Left ventricle myocardium superior (tissue), 1 donor: ENCODE data around the gene TOP3B. TPM values are rescaled to one million over a fixed set of nuclear protein-coding genes. Genes with fewer than 3 reads are reported as not detected.
"Not testable (repeated sequence)": the region's sequence is repeated elsewhere in the genome, so short reads cannot be mapped to it uniquely, and the experiment has no call there.

ENCODE experiments used
- ATAC-seq: fragments of 200-7000 bp; cut with Tn5 transposase; one replicate; pipeline ENCODE4 v1.9.1; 2020; ENCODE audit warnings: mild to moderate bottlenecking, moderate library complexity
- DNase-seq: peaks from one replicate; pipeline ENCODE4 v3.0.0-alpha.2; 2020
- intact Hi-C: fragments of 100-400 bp; cut with micrococcal nuclease; formaldehyde crosslinking; loops from one replicate; pipeline ENCODE4 v1.11.0; 2022
- total RNA-seq: library from RNA; stranded (reverse); fragmentation: NEBNext Ultra II Directional; extraction: Animal tissue kit (Norgen Biotek cat#: 25700); gene quantifications from one replicate; pipeline ENCODE4 v1.2.1, GENCODE V29; 2021
- donor health status: DM: no; HTN: yes; CAD: no; lungs with severe emphysema.

Gene TOP3B
- total RNA-seq, 1 donor from 2014 or later, result 13.1 TPM

DNA sequence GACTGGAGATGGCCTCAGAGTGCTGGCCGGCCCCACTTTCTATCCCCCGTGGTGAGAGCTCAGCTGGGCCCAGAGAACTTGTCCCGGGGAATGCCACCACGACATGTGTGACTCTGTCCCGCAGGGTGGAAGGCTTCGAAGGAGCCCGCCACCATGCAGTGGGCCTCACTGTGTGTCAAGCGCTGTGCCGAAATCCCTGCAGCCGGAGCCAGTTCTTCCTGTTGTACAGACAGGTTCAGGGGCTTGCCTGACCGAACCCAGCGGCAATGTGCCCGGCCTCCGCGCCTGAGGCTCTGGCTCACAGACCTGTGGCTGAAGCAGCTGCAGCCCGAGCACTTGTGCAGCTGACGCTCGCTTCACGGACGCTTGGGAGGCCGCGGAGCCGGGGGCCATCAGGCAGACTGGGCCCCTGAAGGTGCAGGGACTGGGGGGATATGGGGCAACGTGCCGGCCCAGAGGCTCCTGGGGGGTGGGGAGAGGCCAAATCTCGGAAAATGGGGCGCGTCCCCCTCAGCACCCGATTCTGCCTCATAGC is 30.6 kb downstream of the TOP3B start:
- intact Hi-C loops, result no loop called here
- DNase-seq (peak; percentile 62), ATAC-seq (peak; percentile 55)

DNA sequence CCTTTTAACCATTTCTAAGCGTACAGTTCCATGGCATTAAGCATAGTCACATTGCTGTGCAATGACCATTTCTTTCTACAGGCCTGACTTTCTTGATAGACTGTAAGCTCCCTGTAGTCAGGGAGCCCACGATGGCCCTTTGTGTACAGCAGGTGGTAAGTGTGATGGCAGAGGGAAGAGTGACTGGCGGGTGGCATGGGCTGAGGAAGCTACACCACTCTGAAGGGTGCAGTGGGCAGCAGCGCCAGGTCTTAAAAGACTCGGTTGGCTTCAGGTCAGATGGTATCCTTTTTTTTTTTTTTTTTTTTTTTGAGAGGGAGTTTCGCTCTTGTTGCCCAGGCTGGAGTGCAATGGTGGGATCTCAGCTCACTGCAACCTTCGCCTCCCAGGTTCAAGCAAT is 31.5 kb downstream of the TOP3B start:
- DNase-seq (no peak), ATAC-seq (no peak)
- intact Hi-C loops, result no loop called here

DNA sequence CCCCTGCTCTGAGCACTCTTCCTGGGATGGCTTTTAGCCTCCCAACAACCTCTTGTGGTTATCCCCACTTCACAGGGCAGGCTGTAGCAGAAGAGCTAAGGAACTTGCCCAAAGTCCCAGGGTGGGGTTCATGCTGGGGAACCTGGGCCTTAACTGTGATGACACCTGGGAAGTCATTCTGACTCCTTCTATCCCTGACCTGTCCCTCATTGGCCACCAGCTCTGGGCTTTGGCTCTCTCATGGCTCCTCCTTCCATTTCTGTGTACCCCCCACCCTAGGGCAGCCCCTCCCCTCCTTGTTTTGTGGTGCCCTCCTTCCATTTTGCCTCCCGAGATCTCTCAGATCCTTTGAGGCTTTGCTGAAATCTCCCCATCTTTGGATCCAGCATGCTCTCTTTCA is 32.6 kb downstream of the TOP3B start:
- DNase-seq (no peak), ATAC-seq (no peak)
- intact Hi-C loops, result no loop called here

DNA sequence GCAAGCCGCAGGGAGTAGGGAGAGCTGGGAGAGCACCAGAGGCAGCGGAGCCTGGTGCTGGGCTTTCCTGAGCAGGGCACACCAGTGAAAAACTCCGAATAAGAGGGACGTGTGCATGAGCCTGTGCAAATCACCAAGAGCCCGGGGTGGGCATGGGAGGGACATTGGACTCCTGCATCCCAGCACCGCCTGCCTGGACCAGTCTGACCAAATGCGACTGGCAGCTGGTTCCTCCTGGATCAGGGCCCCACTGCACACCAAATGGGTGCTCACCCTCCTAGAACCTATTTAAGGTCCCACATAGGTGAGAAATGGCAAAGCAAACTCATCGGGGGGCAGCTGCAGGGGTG is 33.0 kb downstream of the TOP3B start:
- intact Hi-C loops, result no loop called here
- no peak for DNase-seq
- ATAC-seq, result no peak

DNA sequence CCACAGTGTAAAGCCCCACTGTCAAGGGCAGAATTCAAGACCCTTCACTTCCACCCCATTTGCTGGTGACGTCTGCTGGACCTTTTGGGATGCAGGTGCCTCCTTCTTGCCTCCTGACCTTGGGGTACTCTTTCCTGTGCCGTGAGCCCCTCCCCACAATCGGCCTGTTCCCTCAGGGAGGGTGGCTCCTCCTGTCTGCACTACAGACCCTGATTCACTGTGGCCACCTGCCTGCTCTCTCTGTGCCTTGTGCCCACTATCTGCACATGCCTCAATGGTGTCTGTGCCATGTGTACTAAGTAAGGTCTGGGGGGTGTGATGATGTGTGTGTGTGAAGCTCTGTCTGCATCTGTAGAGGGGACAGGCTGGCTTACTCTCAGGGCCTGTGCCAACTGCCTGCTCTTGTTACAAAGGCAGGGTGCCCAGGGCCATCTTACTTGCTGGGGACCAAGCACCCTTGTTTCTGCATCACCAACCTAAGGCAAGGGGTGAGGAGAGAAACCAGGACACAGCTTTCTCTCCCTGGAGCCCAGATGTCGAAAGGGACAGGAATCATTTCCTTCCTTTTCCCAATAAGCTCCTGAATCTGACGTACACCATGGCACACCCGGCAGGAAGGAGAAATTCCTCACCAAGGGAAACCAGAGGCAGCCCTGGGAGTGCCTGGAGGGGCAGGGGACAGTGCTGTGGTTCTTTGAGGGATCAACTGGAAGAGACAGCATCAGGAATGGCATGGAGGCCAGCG is 33.6 kb downstream of the TOP3B start:
- ATAC-seq, result no peak
- intact Hi-C loops, result no loop called here
- no peak for DNase-seq

DNA sequence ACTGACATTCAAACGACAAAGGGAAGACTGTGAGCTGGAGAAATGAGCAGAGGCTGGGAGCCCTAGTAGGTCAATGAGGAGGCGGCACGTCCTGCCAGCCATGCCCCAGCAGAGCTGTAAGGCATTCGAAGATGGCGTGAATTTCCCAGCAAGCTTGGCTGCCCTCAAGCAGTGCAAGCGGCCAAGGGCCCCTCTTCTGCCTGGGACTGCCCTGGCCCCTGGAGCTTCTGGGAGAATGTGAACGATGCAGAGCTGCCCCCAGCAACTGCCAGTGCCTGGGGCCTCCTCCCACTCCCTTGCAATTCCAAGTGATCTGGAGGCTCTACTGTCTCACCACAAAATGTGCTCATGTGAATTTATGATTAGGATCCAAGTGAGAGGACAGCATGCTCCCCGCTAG is 34.2 kb downstream of the TOP3B start:
- intact Hi-C loops, result no loop called here
- no peak for DNase-seq
- ATAC-seq, result no peak

DNA sequence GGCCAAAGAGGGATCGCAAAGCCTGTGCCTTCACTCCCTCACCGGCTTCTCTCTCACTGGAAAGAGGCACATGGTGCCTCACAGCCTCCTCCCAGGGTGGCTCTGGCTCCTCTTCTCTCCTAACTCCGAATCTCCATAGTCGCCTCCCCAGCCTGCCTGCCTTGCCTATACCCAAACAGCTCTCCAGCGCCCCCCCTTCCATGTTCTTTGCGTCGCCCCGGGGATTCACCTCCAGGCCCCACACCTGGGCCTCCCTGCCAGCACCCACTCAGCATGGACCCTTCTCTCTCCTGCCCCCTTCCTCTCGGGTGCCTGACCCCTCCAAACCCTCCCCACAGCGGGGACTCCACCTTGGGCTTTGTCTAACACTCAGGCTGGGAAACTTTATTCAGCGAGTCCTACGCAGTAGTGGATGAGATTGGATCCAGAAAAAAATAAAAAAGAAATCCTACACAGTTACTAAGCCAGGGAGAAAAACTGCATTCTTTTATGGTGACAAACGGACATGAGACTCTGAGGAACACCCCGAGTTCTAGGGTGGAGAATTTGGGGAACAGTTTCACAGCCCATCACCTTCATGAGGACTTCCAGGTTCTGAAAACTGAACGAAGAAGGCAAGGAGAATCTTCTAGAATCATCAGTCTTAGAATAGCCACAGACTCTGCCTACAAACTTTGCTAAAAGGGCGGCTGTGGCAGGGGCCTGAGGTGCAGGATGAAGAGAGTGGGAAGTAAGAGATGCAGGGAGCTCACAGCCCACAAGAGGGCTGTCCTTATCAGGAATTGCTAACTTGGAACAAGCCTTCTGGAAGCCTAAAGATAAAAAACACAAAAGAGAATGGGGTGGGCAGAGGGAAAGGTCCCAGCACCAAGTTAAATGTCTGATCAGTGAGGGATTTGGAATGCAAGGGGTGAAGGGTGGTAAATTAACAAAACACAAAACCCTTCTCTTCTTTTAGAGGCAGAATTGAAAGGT is 35.3 kb downstream of the TOP3B start:
- intact Hi-C loops, result no loop called here

DNA sequence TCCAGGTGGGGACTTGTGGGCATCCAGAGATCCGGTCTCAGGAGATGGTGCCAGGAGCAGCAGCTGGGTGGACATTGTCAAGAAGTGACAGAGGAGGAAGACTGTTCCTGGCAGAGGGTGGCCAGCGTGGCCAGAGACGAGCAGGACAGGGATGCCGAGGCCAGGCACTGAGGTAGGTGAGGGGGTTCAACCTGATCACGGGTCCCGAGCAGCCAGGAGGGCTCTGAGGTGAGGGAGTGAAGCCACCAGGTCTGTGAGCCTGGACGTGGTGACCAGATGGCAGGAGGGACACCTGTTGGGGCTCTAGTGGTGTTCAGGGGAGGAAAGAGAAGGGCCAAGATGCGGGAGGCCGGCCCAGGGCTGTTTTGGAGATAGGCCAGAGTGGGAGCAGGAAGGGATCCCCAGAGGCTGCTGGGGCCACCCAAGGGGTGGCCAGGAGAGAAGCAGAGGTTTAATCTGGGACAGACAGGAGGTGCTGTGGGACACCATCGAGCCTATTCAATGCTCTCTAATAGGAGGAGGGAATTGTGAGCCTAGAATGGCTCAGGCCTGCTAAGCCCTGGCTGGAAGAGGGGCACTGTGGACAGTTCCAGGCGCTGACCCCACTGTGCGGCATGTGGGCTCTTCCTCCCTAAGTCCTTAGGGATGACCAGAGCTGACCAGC is 36.2 kb downstream of the TOP3B start:
- DNase-seq (no peak), ATAC-seq (no peak)
- intact Hi-C loops, result no loop called here

More for the DNA sequence above, 35.3 kb downstream of the TOP3B start:
- ATAC-seq, result no peak
- no peak for DNase-seq

DNA sequence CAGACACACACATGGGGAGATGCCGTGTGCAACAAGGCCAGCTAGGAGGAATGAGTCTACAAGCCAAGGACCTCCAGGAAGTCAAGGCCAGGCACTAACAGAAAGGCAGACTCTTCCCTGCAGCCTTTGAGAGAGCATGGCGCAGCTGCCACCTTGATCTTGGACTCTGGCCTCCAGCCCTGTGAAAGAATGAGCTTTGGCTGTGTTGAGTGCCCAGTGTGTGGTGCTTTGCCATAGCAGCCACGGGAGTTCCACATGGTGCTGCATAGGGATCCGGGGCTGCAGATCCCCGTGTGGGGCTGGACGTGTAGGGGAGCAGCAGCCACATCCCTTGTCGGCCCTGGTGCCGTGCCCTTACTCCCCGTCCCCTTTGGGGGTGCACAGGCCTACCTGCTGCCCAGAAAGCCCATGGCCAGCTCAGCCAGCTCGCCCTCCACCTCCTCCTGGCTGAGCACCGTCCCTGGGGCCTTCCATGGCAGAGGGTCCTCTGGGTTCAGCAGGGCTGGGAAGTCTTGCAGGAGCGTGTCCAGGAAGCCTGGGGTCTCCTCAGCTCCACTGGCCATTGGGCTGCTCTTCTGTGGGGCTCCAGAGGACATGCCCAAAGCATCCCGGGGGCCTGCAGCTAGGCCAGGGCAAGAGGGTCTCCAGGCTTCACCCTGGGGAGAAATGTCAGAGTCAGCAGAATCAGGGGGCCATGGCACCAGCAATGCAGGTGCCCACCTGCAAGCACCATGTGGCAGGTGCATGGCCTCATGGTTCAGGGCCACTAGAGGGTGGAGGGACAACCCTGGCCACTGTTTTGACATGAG is 36.9 kb downstream of the TOP3B start:
- intact Hi-C loops, result no loop called here
- no peak for ATAC-seq

DNA sequence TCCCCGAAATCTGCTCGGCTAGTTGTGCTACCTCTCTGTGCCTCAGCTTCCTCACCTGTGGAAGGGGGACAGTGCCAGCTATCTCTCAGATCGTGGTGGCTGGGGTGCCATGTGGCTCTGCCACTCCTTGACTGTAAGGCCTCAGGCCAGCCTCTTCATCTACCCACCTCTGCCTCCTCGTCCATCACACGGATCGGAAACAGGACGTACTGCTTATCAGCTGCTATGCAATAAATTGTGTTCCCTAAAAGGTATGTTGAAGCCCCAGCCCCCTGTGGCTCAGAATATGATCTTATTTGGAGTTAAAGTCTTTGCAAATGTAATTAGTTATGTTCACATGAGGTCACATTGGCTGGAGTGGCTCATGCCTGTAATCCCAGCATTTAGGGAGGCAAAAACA is 37.7 kb downstream of the TOP3B start:
- intact Hi-C loops, result no loop called here
- no peak for ATAC-seq

More for the DNA sequence above, 36.9 kb downstream of the TOP3B start:
- no peak for DNase-seq

DNA sequence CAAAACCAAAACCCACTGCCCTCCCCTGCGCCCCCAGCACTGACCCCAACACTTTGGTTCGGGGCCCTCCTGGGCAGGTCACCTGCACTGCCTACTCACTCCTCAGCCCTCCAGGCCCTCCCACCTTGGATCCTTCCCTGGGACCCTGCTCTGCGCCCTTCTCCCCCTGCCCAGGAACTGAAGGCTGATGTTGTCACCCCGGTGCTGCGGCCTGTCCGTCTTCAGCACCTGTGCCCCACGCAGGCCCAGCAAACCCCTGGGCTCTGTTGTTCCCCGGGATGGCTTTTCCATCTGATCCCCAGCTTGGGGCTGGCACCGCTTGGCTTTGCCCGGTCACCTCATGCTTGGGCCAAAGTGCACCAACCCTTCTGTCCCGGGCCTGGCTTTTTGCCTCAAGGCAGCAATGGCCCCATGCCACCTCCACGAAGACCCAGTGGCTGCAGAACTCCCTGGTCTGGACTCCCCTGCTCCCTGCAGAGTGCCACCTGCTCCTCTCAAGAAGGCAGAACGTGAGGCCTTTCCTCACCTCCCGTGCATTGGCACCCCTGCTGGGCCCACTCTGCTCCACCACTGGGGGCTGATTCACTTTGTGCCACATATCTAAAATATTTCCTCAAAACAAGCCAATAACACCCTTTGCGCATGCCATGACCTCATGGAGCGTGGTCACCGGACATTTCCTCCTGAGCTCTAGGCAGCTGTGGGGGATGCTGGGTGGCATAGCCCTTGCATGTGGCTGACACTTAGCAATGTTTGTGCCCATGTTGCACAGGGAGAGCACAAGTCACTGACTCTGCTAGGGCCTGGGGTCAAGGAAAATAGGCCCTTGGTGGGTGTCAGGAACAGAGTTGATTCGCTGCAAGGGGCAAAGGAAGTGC is 38.8 kb downstream of the TOP3B start:
- DNase-seq (no peak), ATAC-seq (no peak)
- intact Hi-C loops, result no loop called here

More for the DNA sequence above, 37.7 kb downstream of the TOP3B start:
- no peak for DNase-seq

DNA sequence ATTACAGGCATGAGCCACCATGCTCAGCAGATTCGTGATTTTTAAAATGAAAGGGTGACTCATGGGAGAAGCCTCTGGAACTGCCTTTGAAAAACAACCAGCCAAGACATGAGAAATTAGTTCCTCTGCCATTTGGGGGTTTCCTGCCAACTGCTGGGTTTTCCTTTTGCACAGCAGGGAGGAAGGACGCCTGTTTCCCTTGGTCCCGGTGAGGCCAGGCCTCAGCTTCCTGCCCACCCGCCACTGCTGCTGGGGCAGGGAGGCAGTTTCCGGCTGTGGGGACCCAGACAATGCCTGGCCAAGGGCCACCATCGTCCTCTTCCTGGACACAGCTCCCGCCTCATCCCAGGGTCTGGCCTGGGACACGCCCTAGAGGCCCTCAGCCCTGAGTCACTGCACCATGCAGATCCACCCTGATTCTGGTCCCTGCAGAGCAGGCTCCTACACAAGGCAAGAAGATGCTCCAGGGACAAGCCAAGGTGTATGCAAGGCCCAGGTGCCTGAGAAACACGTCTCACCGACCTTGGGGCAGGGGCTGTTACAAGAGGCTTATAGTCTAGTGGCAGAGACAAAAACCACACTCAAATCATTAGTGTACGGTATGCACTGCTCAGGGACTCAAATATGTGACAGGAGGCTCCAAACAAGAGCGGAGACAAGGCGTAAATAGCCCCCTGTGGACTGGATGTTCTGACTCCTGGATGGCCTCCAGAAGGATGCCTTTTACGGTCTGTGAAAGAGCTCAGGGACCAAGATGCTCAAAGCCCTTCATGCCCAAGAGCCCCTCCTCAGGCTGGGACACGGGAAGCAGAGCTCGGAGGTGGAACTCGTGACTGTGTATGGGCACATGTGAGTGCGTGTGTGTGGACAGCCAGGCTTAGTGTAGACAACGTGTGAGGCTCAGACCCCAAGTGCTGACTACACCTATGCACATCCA is 39.9 kb downstream of the TOP3B start:
- intact Hi-C loops, result no loop called here
- peak; percentile 52 for ATAC-seq

DNA sequence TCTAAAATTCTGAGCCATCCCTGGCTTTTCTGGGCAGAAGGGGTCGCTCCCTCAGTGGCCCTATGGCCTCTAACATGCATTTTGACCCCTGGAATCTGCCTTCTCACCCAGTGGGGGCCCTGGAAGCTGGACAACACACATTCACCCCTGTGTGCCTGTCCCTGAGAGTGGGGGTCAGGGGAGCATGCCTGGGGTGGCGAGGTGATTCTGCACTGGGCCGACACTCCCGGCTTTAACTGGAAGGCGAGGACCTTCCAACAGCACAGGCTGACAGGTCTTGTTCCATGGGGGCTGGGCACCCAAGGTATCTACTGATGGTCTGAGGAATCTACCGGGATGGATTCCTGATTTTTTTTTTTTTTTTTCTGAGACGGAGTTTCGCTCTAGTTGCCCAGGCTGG is 40.7 kb downstream of the TOP3B start:
- ATAC-seq (no peak), DNase-seq (no peak)
- intact Hi-C loops, result no loop called here

More for the DNA sequence above, 39.9 kb downstream of the TOP3B start:
- peak; percentile 91 for DNase-seq

DNA sequence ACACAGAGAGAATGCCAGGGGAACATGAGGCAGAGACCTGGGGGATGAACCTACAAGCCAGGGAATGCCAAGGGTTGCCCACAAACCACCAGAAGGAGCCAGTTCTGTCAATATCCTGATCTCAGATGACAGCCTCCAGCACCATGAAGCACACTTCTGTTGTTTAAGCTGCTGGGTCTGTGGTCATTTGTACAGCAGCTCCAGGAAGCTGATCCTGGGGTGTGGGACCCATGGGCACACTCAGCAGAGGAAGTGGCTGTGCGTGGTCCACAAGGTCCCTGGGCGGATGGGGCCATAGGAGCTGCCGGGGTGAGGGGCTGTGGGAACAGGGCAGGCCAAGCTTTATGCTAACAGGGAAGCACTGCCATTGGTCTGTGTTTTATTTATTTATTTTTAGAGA is 42.1 kb downstream of the TOP3B start:
- no peak for ATAC-seq
- intact Hi-C loops, result no loop called here
- DNase-seq, result peak; percentile 52

DNA sequence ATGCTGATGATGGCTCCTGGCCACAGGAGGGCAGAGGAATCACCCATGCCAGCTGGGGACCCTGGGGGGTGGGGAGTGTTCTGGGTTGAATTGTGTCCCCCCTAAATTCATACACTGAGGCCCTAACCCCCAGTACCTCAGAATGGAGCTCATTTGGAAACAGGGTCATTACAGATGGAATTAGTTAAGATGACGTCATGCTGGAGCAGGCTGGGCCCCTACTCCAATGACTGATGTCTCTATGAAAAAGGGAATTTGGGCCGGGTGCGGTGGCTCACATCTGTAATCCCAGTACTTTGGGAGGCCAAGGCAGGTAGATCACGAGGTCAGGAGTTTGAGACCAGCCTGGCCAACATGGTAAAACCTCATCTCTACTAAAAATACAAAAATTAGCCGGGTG is 42.7 kb downstream of the TOP3B start:
- not testable (repeated sequence) for ATAC-seq
- intact Hi-C loops, result loop anchor here (2.0 kb wide), 1 partner anchor 227 kb away; no protein-coding TSS in a partner anchor

DNA sequence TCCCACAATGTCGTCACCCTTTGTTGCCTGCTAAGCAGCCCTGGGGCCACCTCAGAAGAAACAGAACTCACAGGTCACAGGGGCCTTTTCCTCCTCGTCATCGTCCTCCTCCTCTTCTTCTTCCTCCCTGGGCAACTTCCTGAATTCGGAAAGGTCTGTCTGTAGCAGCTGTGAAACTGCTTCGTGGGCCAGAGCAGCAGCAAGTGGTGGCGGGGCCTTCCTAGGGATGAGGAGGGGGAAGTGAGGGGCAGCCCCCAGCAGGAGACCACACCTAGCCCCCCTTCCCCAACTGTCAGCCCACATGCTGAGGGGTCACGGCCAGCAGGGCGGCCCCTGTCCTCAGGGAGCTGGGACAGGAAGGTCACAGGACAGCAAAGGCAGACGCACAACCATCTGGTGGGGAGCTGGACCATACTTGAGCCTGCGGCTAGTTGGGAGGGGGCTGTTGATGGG is 43.1 kb downstream of the TOP3B start:
- intact Hi-C loops, result loop anchor here (2.0 kb wide), 1 partner anchor 227 kb away; no protein-coding TSS in a partner anchor
- ATAC-seq (no peak), DNase-seq (no peak)

More for the DNA sequence above, 42.7 kb downstream of the TOP3B start:
- DNase-seq, result not testable (repeated sequence)
